ENCODE data around the gene GNL3.

DNA sequence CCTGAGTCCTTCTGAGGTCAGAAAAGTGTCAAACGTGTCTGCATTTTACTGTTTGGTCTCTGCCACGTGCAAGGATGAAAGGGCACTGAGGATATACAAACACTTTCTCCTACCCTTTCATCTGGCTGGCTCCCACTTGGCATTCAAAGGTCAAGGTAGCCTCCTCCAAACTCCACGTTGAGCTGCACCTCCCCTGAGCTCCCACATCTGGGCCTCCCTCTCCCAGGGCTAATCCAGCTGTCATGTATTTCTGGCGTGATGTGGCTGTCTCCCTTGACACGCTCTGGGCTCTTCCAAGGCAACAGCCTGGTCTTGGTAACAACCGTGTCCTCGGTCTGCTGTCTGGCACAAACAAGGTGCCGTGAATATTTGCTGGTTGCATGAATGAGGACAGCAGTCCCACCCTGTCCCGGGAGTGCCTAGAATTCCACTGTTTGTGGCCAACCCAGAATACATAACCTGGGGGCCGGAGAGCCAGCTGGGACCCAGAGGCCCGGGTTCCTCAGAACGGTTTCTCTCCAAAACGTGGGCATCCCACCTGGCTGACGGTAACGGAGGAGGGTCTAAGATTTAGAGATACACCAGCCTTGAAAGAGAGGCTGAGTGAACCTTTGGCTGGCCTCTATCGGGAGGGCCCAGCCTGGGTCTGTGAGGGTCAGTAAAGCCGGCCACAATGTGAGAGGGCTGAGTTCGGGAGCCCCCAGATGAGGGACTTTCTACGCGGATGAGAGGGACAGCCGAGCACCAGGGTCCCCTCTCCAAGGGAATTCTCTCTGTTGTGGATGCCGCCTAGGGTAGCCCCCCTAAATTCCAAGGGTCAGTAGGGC is 19.0 kb downstream of the GNL3 start:
- TF ChIP-seq, protein P1, sequence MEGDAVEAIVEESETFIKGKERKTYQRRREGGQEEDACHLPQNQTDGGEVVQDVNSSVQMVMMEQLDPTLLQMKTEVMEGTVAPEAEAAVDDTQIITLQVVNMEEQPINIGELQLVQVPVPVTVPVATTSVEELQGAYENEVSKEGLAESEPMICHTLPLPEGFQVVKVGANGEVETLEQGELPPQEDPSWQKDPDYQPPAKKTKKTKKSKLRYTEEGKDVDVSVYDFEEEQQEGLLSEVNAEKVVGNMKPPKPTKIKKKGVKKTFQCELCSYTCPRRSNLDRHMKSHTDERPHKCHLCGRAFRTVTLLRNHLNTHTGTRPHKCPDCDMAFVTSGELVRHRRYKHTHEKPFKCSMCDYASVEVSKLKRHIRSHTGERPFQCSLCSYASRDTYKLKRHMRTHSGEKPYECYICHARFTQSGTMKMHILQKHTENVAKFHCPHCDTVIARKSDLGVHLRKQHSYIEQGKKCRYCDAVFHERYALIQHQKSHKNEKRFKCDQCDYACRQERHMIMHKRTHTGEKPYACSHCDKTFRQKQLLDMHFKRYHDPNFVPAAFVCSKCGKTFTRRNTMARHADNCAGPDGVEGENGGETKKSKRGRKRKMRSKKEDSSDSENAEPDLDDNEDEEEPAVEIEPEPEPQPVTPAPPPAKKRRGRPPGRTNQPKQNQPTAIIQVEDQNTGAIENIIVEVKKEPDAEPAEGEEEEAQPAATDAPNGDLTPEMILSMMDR (IDR thresholded peaks at IDR 0.05; ENCODE audit: low read depth, low read length) = no peak
- no peak for TF ChIP-seq POLR2A (IDR thresholded peaks at IDR 0.05; ENCODE audit: extremely low read depth, insufficient read length)

Measured in NB4 (cell line).